CD4-positive, alpha-beta T cell treated with Interleukin-15 for 1 hour (primary cell): ENCODE data around the gene CDK14.

ENCODE experiments used
- DNase-seq: peaks from one replicate; pipeline ENCODE4 v3.0.0-alpha.2; 2020

The CDK14 gene

DNA sequence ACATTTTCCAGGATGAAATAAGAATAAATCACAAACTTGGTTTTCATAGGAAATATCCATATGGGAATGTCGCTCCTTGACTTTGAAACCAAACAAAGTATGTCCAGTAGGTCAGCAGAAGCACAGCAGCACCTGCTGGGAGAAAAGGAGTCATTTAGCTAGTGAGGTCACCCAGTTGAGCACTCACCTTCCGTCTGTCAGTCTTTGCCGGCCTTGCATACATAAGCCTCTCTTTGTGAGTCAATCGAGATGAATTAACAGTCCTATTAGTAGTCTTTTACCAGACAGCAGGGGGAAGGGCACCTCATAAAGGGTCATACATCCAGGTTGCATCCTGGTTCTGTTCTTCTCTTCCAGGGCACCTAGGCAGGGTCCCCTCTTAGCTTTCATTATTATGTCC lies 435.6 kb downstream of the CDK14 start:
- no peak for DNase-seq

DNA sequence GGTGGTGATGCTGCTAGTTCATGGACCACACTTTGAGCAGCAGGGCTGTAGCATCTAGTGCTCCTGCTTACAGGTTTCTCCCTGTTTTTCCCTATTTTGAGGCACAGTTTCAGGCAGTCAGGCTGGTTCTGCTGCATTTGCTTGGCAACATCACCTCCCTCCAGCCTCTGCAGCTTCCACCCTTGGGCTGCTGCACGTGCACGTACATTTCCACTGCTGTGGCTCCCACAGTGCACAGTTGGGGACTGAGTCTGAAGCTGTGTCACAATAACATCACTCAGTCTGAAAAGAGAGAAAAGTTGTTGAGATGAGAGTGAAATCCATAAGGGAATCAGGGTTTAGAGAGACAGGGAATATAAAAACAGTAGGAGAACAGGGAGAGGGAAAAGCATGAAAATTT lies 437.5 kb downstream of the CDK14 start:
- DNase-seq, result no peak

DNA sequence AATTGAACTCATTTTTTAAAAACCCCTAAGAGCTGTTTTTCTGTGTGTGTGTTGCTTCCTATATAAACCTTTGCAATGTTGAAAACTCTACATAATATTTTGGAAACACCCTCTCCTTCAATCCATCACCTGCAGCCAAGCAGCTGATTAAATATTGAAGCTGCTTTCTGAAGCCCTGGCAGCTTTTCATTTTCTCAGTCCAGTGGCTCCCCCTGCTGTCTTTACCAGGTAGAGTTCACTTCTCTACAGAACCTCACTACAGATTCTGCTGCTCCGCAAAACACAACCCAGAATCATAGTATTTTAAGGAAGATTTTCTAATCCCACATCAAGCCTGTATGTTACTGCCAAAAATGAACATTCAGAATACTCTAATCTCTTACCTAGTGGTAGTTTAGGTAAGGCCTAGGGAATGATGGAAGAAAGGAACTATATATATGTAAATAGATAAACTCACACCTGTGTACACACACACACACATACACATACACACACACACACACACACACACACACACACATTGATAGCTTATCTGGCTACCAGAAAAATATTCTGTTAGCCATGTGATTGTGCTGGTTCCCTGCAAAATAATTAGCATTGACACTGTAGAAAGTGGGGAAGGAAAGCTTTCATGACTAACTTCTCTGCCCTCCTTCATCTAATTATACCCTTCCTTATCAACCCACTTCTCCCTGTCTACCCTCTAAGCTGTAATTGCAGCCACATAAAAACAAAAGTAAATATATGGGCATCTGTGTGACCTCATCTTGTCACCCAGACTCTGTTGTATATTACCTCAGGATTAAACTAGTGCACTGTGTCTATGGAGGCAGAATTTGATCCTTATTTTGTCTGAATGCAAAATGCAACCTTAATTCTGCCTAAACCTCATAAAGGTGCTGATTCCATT lies 438.6 kb downstream of the CDK14 start:
- DNase-seq, result no peak

DNA sequence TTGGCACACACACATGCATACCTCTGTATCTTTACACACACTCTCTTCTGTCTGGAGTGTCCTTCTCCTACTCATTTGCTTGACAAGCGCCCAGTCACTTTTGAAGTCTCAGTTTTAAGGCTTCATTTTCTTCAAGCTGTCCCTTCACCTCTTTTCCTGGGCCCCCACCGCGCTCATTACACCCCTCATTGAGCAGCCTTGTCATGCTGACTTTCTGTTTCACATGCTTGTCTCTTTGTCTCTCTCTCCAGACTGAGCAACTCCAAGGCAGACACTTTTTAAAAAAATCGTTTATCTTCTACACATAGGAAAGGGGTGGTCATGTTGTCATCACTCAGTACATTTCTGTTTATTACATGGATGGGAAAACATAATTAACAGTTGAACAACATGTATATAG lies 442.9 kb downstream of the CDK14 start:
- no peak for DNase-seq

DNA sequence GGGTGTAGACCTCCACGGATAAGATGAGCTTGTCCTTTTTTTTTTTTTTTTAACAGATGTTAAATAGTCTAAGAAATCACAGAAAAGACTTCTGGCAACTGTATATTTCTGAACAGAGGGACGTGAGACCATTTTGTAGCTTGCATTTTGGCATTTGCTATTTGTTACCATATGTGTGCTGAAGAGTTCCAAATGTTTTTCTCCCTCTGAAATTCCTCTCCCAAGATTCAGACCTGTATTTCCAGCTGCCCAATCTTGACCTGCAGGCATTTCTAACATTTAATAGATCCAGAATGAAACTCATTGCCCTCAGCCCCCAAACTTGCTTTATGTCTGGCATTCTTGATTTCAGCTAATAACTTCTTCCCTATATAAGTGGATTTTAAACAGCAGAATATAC lies 445.0 kb downstream of the CDK14 start:
- no peak for DNase-seq

DNA sequence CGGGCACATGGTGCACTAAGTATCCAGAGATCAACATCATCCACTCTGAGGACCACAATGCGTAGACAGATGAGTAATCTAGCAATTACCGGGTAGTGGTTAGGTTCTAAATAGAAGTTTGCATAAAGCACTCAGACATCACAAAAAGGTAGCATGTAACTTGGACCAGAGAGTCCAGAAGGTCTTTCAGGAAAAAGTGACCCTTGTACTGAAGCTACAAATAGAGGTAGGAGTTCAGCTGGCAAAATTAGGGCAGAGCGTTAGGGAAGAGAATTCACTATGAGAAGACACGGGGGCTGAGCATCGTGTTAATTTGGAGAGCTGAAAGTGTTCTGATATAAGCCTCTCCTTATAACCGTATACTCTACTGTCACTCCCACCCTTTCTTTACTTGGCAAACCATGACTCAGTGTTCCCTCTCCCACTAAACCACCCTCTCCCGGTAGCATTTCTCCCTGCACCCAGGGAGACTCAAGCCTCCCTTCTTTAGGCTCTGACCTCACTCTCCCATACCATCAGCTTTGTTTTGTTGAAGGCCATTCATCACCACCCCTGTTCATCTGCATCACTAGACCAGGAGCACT lies 445.9 kb downstream of the CDK14 start:
- no peak for DNase-seq

DNA sequence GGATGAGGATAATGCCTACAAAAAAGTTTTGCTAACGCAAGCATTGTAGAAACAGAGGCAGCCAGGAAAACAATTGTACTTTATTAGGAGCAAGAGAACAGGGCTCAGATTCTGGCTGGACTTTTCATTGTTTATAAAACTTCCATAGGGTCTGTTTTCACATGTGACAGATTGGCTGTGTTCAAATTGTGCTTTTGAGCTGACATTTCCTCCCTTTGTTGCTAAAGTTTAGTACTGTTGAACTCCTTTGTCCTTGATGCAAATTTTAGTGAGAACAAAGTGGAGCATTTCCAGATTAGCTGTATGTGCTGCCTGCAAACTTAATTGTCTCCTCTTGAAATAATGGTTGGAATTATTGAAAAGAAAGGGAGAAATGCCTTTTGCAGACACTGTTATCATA lies 447.1 kb downstream of the CDK14 start:
- DNase-seq, result no peak

DNA sequence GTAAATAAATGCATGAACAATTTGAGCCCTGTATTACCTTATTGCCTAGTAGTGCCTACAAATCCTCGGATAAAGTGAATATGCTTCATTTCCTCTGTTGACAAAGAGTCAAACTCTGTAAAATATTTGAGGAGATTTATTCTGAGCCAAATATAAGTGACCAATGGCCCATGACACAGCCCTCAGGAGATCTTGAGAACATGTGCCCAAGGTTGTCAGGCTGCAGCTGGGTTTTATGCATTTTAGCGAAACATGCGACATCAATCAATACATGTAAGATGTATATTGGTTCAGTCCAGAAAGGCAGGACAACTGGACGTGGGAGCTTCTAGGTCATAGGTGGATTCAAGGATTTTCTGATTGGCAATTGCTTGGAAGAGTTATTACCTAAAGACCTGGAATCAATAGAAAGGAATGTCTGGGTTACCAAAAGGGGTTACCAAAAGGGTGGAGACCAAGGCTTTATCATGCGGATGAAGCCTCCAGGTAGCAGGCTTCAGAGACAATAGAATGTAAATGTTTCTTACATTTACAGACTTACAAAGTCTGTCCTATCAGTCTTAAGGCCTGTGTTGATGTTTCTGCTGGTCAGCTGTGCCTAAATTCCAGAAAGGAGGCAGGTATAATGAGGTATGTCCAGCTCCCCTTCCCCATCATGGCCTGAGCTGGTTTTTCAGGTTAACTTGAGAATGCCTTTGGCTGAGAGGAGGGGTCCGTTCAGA lies 448.0 kb downstream of the CDK14 start:
- no peak for DNase-seq

DNA sequence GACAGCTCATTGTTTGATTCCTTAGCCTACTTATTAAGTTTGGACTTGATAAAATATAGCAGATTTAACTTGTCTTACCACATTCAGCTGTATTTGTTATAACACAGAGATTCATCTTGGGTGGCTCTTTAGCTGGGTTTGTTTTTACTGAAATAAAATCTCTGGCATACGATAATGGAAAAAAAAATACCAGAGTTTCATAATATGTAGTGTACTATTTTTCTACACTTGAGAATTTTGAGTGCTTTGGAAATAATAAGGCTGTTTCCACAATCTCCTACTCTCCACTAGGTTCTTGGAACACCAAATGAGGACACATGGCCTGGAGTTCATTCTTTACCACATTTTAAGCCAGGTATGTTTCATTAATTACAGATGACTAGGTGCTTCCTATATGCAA lies 449.5 kb downstream of the CDK14 start:
- DNase-seq, result no peak

DNA sequence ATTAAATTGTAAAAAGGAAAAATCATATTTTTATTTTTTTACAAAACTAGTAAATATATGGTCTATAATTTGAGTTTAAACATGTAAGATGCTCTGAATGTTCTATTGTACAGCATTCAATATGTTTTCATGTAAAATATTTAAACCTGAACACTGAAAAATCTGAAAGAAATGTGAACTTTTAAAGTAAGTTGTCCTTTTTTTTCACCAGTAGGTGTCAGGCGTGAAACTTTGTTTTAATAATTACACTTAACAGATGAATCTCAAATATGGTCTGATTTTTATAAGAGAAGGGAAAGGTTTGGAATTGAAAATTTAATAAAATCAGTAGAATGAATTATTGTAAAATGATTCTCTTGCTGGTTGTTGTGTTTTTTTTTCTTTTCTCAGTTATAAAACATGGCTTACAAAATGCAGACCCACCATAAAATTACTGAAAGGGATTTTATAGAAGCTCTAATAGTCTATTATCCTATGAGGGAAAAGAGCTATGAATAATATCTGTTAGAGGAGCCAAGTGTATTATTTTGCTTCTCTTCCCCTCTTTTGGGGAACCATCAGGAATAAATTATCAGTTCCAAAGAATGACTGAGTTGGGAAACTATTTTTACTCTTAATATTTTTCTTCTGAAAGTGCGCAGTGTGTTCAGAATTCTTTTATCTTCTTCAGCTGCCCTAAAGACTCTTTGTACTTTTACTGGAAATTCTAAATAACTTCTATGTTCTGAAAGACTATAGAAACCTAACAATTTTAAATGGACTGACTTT lies 450.4 kb downstream of the CDK14 start:
- no peak for DNase-seq

DNA sequence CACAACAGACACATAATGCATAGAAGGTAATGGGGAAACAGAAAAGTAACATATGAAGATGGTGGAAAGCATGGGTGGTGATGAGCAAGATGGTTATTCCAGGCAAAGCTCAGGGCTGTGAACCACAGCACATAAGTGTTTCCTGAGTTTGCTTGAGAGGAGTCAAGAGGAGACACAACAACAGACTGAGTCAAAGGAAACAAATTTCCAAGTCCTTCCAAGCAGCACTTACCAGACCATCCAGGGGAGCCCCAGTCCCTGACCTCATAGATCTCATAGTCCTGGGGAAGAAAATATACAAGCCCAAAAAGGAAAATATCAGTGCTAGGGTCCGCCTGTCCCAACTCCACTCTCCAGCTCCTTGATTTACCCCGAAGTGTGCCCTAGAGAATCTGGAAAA lies 451.5 kb downstream of the CDK14 start:
- no peak for DNase-seq

DNA sequence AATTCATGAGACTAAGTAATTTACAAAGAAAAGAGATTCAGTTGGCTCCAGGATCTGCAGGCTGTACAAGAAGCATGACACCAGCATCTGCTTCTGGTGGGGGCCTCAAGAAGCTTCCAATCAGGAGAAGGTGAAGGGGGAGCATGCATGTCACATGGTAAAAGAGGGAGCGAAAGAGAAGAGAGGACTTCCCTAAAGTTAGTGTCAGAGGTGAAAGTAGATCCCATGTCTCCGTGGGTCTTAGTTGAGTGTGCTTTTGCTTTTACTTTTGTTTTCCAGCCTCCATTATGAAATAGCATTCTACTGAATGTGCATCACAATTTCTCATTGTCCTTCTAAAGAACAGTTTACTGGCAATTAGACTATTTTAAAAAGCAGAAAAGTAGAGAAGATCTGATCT lies 454.6 kb downstream of the CDK14 start:
- no peak for DNase-seq

DNA sequence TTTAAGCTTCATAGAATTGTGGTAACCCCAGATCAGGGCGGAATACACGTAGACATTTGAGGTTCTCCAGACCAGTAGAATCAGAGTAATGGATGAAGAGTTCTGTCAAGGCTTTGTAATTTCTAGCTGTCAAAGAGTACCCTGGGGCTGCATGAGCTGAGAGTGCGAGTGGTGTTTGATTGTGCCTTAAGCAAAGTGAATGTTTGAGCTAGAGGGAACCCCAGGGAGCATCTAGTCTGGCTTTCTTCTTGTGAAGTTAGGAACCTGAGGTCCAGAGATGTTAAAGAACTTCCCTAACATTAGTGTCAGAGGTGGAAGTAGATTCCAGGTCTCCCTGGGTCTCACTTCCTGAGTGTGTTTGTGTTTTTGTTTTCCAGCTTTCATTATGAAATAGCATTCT lies 455.8 kb downstream of the CDK14 start:
- DNase-seq, result no peak

DNA sequence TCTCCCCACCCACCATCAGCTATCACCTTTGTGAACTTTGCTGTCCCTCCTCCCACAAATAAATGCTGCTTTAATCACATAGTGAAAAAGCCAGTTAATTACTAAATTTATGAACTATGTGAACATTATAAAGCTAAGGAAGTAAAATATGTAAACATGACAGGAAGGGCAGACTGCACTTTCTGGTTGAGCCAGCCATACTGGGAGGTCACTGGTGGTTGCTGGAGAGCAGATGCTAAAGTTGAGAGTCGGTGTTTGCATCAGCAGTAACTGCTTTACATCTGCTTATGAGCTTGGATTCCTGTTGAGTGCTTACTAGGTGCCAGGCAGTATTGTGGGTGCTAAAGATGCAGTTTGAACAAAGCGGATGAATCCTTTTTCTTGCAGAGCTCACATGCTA lies 458.3 kb downstream of the CDK14 start:
- no peak for DNase-seq

DNA sequence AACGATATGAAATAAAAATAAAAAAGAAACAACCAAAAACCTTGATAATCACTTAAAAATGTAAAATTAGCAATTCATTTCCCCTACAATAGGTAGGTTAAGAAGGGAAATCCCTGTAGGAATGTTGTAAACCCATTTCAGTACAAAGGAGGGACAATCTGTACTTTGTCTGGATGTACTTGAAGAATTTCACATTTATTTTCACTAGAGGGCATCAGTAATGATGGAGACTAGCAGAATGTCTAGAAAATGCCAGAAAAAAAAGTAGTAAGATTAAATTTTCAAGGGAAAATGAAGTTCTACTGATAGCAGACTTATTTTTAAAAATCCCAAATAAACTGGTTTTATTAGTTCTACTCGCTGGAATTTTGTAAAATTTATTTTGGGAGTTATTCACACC lies 459.1 kb downstream of the CDK14 start:
- no peak for DNase-seq

DNA sequence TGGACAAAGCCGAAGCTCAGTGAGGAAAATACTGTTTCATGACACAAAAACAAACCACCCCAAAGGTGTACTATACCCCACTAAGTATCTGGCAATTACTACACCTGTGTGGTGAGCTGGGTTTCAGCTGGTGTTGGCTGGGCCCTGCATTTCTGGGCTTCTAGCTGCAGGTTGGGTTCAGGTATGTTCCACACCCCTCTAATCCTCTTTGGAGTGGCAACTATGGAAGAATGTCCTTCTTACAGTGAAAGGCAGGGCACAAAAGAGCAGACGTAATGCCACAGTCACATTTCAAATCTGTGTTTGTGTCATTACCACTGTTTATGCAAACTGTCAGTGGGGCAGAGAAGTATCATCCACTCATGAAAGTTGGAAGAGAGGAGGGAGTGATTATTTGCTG lies 466.6 kb downstream of the CDK14 start:
- DNase-seq, result no peak

DNA sequence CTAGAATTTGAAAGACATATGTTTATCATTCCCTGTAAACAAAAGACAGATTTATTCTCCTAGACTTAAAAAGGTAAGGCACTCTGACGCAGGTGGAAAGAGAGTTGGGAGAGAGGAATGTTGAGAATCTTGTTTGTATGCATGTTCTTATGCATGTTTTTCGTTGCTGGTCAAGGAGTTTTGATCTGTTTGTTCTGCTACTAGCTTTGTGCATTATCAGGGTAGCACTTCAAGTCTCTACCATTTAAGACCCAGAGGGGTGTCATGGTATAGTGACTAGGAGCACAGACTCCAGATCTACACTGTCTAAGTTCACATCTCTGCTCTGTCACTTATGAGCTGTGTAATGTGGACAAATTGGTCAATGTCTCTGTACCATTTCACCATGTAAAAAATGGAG lies 467.9 kb downstream of the CDK14 start:
- DNase-seq, result no peak

DNA sequence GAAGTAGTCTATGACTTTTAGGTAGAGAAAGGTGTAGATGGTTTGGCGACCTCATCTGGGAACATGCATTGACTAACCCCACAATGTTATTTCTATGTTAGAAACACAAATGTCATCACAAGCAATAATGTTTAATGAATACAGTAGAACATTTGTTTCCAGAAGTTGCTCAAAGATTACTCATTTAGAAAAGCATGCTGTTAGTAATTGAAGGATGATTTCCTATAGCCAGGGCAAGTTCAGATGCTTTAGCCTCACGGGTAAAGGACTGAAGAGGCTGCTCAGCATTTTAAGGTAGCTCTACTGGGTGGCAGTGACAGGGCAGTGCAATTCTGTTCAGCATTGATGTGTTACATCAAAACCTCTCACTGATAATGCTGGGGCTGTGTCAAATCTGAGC lies 468.8 kb downstream of the CDK14 start:
- no peak for DNase-seq

DNA sequence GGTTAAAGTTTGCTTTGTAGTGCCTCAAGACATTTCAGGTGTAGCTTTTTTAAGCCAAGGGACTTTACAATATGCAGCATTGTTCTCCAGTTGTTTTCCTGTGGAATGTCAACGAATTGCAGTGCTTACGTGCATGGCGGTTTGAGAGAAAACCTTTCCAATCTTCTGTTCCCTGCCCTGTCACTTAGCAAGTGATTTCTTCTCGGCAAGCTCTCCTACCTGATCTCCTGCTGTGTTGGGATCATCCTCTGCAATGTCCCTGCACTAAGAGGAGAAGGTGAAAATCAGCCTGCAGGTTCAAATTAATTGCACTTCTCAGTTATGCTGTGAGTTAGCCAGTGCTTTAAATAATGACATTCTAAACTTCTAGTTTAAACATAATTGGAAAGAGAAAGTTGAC lies 470.5 kb downstream of the CDK14 start:
- no peak for DNase-seq

DNA sequence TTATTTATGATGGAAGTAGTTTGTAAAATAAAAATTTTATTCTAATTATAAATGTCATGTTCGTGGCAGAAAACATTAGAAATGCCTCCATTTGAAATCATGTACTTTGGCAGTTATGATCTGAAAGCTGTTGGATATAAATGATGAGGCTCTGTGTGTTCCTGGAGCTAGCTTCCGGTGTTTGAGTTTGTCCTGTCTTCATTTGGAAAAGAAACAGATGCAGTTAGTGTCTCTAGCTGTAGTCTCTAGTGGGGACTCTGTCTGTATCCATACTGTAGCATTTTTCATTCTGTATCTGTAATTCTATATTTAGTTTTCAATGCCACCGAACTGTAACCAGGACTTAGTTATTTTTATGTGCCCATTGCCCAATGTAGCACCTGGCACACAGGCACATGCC lies 471.1 kb downstream of the CDK14 start:
- DNase-seq, result no peak

DNA sequence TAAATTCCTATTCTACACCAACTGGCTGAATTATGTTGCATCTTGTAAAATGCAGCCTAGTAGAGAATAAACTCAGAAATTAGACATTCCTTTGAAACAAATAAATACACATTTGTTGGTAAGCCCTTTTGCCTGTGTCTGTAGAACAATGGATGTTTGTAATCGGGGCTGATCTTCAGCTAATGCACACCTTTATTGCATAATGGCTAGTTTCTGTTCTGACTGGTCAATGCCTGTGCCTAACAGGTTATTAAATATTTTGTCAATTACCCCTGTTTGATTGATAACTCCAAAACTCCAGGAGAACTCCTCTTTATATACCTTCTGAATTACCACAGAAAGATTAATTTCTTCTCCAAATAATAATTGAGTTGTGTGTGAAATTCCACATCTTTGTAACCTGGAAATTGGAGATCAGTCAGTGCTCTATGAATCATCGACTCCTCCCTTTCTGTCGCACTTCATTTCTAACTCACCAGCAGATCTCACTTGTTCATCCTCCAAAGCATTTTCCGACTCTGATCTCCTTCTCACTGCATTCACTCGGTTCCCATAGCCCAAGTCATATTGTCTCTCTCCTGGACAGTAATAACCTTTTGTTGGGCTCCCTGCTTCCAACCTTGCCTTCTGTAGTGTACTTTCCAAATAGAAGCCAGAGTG lies 472.1 kb downstream of the CDK14 start:
- no peak for DNase-seq

DNA sequence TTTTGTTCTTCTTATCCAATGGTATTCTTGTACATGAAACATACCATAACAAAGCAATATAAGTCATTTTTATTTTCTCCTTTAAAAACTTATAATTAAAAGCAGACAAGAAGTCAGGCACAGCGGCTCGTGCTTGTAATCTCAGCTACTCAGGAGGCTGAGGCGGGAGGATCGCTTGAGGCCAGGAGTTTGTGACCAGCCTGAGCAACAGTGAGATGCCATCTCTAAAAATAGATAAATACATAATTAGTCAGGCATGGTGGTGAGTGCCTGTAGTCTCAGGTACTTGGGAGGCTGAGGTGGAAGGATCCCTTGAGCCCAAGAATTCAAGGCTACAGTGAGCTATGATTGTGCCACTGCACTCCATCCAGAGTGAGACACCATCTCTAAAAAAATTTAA lies 473.0 kb downstream of the CDK14 start:
- DNase-seq, result no peak

DNA sequence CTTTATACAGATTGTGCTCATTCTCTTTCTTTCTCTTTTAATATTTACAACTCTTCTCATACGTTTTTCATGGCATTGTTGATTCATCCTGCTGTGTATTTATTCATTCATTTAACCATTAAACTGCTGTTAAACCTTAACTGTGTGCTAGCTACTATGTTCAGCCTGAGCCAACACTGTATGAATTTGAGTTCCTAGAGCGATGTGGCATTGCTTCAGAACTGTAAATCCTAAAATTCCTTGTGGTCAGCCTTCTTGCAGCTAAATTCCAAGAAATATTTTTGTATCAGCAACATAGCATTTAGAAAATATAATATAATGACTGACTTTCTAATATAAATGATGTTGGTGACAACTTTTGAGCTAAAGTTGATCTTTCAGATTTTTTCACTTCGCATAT lies 483.4 kb downstream of the CDK14 start:
- DNase-seq, result no peak
